ENCODE results near the gene TNFAIP8L3.

TNFAIP8L3 gene

GRCh38 chr15:51114437-51115119, 19.9 kb upstream of the TNFAIP8L3 start:
- DNase-seq: no peak

- DNase-seq: no peak
These were observed 17.4 kb upstream of the TNFAIP8L3 start for GRCh38 chr15:51112078-51112477.

- no peak for DNase-seq
These were observed 16.4 kb upstream of the TNFAIP8L3 start for GRCh38 chr15:51111061-51111460.

DNA sequence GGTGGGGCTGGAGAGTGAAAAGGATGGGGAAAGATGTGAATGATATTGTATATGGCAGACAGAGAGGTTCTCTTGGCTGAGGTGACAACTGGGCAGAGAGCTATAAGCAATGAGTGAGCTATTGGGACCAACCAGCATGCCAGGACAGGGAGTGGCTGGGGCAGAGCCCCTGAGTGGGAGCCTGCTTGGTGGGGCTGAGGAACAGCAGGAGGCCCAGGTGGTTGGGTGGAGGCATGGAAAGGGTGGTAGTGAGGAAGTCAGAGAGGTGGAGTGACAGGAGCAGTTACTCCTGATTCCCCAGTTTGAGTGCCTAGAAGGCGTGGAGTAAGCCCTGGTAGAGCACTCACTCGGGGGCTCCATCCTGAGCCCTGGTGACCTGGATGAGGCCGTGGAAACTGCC, 15.5 kb upstream of the TNFAIP8L3 start:
- DNase-seq: no peak

DNA sequence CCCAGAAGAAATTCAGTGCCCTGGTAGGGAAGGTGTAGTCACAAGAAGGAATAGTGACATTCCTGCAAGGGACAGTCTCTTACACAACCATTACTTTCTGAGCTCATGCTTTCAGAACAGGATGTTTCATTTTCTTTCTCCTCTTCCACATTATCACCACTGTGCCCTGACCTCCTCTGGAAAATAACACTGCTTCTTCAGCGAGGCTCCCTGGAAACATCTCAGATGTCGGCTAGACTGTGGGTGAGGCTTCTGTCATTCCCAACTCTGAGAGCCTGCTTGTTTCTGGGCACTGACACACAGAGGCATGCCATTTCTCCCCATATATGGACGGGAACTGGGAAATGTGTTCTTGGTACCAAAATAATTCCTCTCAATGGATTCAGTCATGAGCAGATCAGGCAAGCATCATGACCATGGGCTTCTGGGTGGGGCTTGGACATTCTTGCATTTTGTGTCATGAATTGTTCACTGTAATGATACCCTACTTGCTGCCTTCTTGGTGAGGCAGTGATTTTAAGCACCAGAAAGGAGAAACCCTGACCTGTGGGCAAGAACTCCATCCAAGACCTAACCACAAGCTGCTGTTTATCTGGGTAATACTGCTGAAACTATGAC, 14.3 kb upstream of the TNFAIP8L3 start:
- peak; percentile 70 for DNase-seq

- DNase-seq: no peak
These were observed 12.9 kb upstream of the TNFAIP8L3 start for GRCh38 chr15:51107612-51108011.

- no peak for DNase-seq
These were observed 11.8 kb upstream of the TNFAIP8L3 start for GRCh38 chr15:51106481-51106880.

DNA sequence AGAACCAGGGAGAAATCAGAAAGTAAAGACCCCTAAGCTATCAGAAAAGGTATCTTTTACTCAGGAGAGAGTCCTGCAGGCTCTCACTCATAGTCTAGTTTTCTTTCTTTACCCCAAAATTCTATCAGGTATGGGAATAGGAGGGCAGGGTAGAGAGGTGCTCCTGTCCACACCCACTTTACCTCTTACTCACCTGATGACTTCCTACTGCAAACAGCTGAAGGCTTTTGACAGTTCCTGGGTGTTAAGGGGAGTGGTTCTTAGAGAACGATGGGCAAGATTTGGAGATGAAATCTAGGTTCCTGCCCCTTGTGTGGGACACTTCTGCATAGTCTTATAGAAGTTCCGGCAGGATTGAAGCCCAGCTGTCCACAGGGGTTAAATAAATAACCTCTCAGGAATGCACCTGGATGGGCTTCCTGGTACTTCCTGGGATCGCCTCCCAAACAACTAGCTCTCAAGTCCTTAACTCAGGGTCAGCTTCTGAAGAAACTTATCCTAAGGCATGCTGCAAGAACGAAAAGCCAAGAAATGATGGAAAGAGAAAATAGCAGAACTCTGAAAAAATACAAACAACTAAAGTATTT, 10.8 kb upstream of the TNFAIP8L3 start:
- no peak for DNase-seq

- DNase-seq: no peak
These were observed 9.8 kb upstream of the TNFAIP8L3 start for GRCh38 chr15:51104512-51104911.

- peak; percentile 92 for DNase-seq
These were observed 8.6 kb upstream of the TNFAIP8L3 start for GRCh38 chr15:51103330-51103729.

- DNase-seq: no peak
These were observed 6.2 kb upstream of the TNFAIP8L3 start for GRCh38 chr15:51100785-51101489.

- DNase-seq: no peak
These were observed 4.5 kb upstream of the TNFAIP8L3 start for GRCh38 chr15:51099185-51099584.

DNA sequence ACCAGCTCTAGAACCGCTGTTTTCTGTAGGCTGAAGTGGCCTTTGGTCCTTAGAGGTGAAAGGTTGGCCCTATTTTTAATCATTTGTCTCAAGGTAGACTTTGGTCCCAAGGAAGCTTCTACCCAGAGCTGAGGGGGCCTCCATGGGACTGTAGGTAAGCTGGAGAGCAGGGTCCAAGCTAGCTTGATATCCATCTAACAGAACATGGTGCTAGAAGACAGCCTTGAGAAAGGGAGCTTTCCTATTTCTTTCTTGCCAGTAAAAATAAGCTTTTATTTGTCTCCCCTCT, 3.6 kb upstream of the TNFAIP8L3 start:
- no peak for DNase-seq

DNA sequence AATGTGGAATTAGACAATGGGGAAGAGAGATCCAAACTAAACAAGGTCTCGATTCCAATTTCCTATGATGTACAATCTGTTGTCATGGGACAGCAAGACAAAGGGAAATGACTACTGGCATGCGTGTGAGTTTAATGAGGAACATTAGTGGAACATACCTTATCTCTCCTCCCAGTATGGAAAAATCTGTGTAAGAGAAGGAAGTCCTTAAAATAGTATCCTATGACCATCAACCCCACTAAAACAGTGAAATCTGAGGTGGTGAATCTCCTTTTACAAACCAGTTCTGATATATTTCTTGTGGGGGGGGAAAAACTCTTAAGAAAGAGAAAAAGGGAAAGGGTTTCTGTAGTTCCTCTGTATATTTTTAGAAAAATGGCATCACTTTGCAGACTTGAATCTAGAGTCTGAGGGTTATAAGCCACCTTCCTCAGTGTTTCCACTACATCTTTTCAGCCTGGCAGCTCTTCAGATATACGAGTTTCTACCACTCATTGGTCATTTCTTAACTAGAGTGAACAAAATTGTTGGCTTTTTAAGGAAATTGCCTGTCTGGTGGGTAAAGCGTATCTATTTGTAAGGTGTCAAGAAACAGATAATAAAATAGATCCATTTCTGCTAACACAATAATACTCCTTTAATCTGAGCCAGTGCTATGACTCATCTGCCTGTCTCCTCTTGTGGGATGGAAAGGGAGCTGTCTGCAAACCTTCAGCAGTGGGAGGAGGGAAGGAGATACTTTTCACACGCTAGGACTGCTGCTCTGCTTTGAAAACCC, 3.0 kb upstream of the TNFAIP8L3 start:
- DNase-seq: peak; percentile 84

GRCh38 chr15:51096976-51097375, 2.3 kb upstream of the TNFAIP8L3 start:
- DNase-seq: no peak

DNA sequence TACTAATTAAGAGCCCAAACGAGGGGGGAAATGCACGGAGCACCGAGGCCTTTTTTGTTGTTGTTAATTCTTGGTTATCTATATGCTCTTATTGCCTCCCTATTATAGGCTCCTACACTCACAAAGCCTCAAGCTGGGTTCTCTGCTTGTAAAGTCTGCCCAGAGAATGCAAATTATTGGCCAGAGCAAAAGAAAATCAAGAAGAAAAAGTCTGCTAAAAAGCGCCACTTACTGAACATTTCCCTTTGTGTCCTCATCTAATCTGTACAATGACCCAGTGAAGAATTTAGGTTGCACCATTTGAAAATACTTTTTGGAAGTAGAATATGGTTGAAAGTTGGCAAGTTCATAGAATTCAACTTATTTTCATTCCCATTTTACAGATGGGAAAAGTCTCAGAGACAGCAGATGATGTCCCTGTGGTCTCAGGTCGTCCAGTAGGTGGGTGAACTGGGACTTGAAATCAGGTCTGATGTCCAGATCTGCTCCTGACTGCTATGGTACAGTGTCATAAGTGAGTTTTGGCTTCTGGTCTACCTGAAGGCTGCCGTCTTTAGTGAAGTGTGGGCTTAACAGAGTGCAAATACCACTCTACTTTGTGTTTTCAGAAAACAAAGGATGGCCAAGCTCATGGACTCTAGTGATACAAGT, 1.1 kb upstream of the TNFAIP8L3 start:
- DNase-seq: no peak

GRCh38 chr15:51093839-51094605, 684 bp downstream of the TNFAIP8L3 start:
- DNase-seq: no peak

- DNase-seq: no peak
These were observed 1.2 kb downstream of the TNFAIP8L3 start for GRCh38 chr15:51093488-51093838.

- DNase-seq: no peak
These were observed 2.1 kb downstream of the TNFAIP8L3 start for GRCh38 chr15:51092480-51093040.

DNA sequence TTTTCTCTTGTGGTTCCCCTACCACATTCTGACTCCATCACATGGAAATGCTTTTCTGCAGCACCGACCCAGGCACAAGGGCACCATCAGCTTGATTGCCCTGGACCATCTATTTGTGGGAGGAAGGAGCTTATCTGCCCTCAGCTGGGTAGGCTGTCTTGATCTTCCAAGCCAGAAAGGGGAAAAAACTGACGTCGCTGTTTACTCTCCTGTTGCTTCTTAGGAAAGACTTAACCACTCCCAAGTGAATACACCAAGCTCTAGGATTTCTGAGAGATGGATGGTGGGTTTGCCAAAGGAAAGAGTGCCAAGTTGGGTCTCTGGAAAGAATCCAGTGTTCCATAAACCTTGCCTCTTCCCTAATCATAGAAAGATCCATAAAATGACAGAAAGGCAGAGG, 4.0 kb downstream of the TNFAIP8L3 start:
- no peak for DNase-seq

DNA sequence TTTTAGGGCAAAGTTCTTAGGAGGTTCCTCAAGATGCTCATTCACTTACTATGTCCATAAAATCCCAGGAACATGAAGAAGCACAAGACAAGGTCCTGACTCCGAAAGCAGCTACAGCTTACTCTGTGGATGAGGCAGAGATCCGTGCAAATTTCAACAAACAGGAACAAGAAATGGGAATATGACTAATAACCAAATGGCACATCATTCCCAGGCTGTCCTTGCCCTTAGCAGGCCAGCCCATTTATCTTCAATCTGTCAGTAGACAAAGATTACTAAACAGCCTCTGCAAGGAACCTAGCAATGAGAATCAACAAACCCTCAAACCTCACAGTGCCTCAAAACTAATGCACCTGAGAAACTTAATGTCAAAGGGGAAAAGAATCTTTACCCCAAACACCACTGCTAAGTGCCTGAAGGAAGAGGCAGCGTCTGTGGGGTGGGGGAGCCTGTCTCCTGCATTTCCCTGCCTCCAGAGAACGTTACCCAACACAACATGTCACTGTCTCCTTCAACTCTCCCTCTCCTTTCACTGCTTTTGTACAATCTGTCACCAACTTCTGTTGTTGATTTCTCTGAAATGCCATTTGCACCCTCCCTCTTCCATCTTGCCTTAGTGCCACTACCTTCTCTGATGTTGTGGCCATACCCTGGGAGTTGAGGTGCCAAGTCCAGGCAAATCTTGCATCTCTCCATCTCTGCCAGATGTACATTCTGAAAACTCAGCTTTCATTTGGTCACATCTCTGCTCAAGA, 4.8 kb downstream of the TNFAIP8L3 start:
- DNase-seq: peak; percentile 52
